Amniotic epithelial cell (primary cell): ENCODE results near the gene CNOT6L.

Experiments used
- DNase-seq: peaks from one replicate; pipeline ENCODE4 v3.0.0-alpha.2; 2010; ENCODE audit warnings: low read depth

CNOT6L gene

DNA sequence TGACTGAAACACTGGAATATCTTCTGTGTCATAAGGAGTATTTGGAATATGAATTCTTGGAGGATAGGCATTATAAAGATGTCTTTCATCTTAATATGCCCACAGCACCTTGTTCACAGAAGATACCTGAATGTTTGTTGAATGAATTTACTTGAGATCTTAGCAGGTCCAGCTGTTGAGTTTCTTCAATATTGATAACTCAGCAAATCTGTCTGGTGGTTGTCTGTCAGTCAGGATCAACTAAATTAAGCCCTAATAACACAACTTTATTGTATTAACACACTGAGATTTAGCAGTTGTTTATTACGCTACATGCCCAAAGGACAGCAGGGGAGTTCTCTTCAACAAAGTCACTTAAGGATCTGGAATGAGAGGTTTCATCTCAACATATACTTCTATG is 106.5 kb downstream of the CNOT6L start:
- DNase-seq = no peak

DNA sequence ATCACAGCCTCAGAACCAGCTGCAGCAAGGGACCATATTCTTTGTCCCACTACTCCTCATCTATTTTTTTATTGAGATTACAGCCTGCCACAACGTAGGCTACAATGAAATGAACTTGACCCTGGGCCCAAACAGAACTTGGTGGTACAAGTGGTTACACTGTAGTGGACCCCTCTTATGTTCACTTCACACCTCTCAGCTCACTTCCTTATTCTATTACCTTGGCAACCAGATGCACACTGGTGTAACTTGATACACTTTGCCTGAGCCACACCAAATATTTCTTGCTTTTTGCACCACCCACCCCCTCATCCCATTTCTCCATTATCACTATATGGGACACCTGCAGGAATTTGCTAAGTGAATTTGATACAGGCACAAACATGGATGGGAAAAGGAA is 107.7 kb downstream of the CNOT6L start:
- DNase-seq = no peak

DNA sequence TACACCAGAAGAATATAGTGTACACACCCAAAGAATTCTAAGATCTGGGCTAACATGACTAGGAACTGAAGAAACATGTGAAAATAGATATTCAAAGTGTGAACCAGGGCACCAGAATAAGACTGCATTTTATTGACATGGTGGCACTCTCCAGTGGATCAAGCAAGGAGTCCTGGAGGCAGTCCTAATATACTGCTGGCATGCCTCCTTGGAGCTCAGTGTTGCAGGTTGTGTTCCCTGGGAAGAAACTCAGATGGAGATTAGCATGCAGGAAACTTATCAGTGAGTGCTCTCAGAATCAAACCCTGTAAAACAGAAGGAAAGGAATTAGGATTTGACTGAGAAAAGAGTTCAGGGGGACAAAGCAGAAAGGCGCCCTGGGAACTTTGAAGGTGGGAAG is 108.5 kb downstream of the CNOT6L start:
- no peak for DNase-seq

DNA sequence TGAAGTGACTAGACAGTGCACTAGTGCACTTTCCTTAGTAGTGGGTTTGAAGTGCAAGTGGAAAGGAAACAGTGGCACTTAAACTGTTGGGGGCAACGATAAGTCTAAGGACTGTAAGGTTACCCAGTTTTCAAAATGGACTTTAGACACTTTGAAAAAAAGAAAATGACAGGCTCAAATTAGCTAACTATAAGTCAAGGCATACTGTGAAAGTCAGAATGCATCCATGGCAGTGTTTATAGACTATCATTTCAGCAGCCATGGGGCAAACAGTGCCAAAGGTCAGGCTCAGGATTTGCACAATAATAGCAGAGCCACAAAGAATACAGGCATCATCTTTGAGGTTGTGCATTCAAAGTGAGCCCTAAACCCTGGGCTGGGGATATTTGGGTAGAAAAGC is 109.1 kb downstream of the CNOT6L start:
- no peak for DNase-seq

- DNase-seq = no peak
Observed at GRCh38 chr4:77706717-77707116, 112.5 kb downstream of the CNOT6L start.

GRCh38 chr4:77703666-77704065 is 115.5 kb downstream of the CNOT6L start:
- DNase-seq = no peak

- no peak for DNase-seq
Observed at GRCh38 chr4:77701121-77701520, 118.0 kb downstream of the CNOT6L start.

DNA sequence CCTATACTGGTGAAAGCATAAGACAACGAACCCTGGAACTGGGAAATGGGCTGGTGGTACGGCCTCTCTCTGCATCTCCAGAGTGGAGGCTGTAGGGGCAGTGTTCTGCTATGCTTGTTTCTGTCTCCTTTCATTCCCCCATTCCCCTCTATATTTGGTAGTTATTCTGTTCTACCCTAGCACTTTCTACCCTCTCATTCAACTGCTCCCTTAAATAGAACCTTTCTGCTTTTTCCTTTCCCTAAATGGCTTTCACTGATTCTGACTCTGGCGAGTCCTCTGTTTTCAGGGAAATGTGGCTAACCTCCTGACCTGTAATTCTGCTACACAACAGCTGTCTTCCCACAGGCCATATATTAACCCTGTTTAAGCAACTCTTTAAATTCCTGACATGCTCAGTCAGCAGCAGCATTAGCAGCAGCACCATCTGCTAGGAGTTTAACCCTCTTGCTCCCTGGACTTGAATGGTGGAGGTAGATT is 119.4 kb downstream of the CNOT6L start:
- peak; percentile 96 for DNase-seq

DNA sequence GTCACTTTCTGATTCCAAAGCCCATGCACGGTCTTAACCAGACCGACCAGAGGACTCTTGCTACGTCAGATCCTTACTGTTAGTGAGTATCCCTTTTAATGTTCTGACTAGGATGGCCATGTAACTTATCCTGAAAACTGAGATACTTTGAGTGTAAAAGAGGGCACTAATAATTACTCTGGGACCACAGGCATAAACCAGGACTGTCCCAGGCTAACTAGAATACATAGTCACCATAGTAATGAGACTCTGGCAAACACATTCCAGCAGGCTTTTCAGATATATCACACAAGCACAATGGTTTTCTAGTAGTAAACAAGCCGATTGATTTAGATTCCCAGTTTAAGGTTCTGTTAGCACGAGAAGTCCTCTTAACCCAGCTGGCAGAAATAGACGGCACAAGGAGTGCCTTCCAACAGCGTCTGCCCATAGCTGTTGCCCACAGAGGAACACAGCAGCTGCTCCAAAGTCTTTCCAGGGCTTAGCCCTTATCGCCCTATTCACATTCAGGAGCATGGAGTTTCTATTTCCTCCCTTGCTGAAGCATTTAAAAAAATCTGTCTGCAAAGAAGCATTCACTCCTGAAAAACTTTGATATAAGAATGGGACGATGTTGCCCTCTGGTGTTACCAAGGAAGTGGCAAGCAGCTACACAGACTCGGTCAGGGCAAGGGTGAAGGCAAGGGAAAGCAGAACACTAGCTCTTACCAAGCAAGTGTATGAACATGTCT is 121.1 kb downstream of the CNOT6L start:
- DNase-seq = peak; percentile 88

- DNase-seq = peak; percentile 95
Observed at GRCh38 chr4:77695774-77696173, 123.4 kb downstream of the CNOT6L start.

GRCh38 chr4:77692847-77693432 is 126.2 kb downstream of the CNOT6L start:
- no peak for DNase-seq

- DNase-seq = no peak
Observed at GRCh38 chr4:77681792-77682191, 137.4 kb downstream of the CNOT6L start.

GRCh38 chr4:77676842-77677241 is 142.3 kb downstream of the CNOT6L start:
- no peak for DNase-seq

DNA sequence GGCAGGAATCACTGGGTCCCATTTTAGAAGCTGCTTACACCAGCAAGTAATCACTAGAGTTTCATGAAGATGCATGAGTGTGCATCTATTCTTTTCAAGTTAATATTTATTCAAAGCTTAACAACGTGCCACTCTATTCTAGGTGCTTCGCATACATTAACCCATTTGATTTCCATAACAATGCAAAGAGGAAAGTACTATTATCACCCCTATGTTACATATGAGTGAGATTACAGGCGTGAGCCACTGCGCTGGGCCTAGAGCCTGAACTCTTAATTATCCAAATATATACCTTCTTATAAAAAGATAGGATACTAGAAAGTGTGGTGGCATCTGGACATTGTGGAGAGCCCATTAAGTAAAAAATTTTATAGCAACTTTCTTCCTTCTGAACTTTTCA is 148.1 kb downstream of the CNOT6L start:
- no peak for DNase-seq

- DNase-seq = no peak
Observed at GRCh38 chr4:77669946-77670590, 149.1 kb downstream of the CNOT6L start.

GRCh38 chr4:77665381-77666069 is 153.6 kb downstream of the CNOT6L start:
- DNase-seq = no peak
